ENCODE data around the gene GTF2H4. TPM values are rescaled to one million over a fixed set of nuclear protein-coding genes. Genes with fewer than 3 reads are reported as not detected.

GTF2H4 gene
- total and polyA plus RNA-seq, 12 donors = 3.7 to 71.9 (median 29.9) TPM

GRCh38 chr6:30895343-30895742 lies 12.7 kb upstream of the GTF2H4 start:
- no peak for DNase-seq
- Histone ChIP-seq H3K4me1 (replicated peaks in 1 of 2) (no peaks in the 10 kb centered on the region), H3K27me3 (no peaks in the 10 kb centered on the region), H3K36me3 (replicated peaks in 1 of 2) (peaks cover 0 to 75% of the 10 kb centered on the region in 2 donors), H3K4me3 (no peak overlapping the region), H3K9me3 (replicated peaks in 1 of 3) (no peaks in the 10 kb centered on the region), H3K27ac (no peak overlapping the region)
- intact Hi-C loops (cut with DNase I) = no loop called here
- 66 to 73% (median 70%) methylated on average over 10 of the region's 10 CpGs for WGBS, 4 donors
- TF ChIP-seq, protein P1, sequence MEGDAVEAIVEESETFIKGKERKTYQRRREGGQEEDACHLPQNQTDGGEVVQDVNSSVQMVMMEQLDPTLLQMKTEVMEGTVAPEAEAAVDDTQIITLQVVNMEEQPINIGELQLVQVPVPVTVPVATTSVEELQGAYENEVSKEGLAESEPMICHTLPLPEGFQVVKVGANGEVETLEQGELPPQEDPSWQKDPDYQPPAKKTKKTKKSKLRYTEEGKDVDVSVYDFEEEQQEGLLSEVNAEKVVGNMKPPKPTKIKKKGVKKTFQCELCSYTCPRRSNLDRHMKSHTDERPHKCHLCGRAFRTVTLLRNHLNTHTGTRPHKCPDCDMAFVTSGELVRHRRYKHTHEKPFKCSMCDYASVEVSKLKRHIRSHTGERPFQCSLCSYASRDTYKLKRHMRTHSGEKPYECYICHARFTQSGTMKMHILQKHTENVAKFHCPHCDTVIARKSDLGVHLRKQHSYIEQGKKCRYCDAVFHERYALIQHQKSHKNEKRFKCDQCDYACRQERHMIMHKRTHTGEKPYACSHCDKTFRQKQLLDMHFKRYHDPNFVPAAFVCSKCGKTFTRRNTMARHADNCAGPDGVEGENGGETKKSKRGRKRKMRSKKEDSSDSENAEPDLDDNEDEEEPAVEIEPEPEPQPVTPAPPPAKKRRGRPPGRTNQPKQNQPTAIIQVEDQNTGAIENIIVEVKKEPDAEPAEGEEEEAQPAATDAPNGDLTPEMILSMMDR (IDR thresholded peaks at IDR 0.05) = no peak
- no peak for TF ChIP-seq POLR2A (IDR thresholded peaks at IDR 0.05)

DNA sequence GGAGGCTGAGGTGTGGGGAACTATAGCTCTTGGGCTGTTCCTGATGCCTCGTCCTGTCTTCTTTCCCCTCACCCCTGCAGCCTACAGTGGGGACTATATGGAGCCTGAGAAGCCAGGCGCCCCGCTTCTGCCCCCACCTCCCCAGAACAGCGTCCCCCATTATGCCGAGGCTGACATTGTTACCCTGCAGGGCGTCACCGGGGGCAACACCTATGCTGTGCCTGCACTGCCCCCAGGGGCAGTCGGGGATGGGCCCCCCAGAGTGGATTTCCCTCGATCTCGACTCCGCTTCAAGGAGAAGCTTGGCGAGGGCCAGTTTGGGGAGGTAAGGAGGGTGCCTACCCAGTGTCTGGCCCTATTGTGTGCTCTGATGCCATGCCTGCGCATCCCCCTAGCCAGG lies 11.5 kb upstream of the GTF2H4 start:
- TF ChIP-seq, protein P1 (IDR thresholded peaks at IDR 0.05) = no peak
- no peak for TF ChIP-seq POLR2A (IDR thresholded peaks at IDR 0.05)
- intact Hi-C loops (cut with DNase I) = no loop called here
- WGBS, 4 donors = 88 to 98% (median 92%) methylated on average over 10 to 13 of the region's 13 CpGs
- H3K36me3 ChIP-seq (replicated peaks in 1 of 2) = peaks cover 0 to 75% of the 10 kb centered on the region in 2 donors
- H3K27me3 ChIP-seq = no peaks in the 10 kb centered on the region
- no peak overlapping the region for H3K27ac ChIP-seq
- H3K4me1 ChIP-seq (replicated peaks in 1 of 2) = no peaks in the 10 kb centered on the region
- no peaks in the 10 kb centered on the region for H3K9me3 ChIP-seq (replicated peaks in 1 of 3)
- H3K4me3 ChIP-seq = no peak overlapping the region
- no peak for DNase-seq

DNA sequence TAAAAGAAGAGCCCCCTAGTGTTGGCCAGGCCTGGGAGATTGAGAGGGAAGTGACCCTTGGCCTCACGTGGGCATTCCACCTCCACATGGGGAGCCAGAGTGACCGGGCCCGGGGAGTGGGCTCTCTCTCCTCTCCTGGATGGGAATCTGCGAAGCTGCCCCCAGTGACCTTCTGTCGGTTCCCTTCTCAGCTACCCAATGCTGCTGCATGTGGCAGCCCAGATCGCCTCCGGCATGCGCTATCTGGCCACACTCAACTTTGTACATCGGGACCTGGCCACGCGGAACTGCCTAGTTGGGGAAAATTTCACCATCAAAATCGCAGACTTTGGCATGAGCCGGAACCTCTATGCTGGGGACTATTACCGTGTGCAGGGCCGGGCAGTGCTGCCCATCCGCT lies 10.1 kb upstream of the GTF2H4 start:
- WGBS, 4 donors = 84 to 97% (median 90%) methylated on average over 10 to 16 of the region's 16 CpGs
- no peaks in the 10 kb centered on the region for H3K27me3 ChIP-seq
- DNase-seq = no peak
- intact Hi-C loops (cut with DNase I) = no loop called here
- no peak for TF ChIP-seq POLR2A (IDR thresholded peaks at IDR 0.05)
- TF ChIP-seq, protein P1 (IDR thresholded peaks at IDR 0.05) = no peak
- no peaks in the 10 kb centered on the region for H3K4me1 ChIP-seq (replicated peaks in 1 of 2)
- no peak overlapping the region for H3K27ac ChIP-seq
- no peaks in the 10 kb centered on the region for H3K9me3 ChIP-seq (replicated peaks in 1 of 3)
- H3K36me3 ChIP-seq (replicated peaks in 1 of 2) = peaks cover 0 to 65% of the 10 kb centered on the region in 2 donors
- H3K4me3 ChIP-seq = no peak overlapping the region

GRCh38 chr6:30898750-30899360 lies 9.2 kb upstream of the GTF2H4 start:
- H3K4me1 ChIP-seq (replicated peaks in 1 of 2) = no peaks in the 10 kb centered on the region
- H3K36me3 ChIP-seq (replicated peaks in 1 of 2) = peaks cover 0 to 56% of the 10 kb centered on the region in 2 donors
- WGBS, 4 donors = 80 to 93% (median 85%) methylated on average over 14 to 23 of the region's 23 CpGs
- no peak for DNase-seq
- no peak overlapping the region for H3K4me3 ChIP-seq
- intact Hi-C loops (cut with DNase I) = no loop called here
- H3K27ac ChIP-seq = no peak overlapping the region
- H3K9me3 ChIP-seq (replicated peaks in 1 of 3) = no peaks in the 10 kb centered on the region
- no peaks in the 10 kb centered on the region for H3K27me3 ChIP-seq
- TF ChIP-seq POLR2A (IDR thresholded peaks at IDR 0.05) = no peak
- TF ChIP-seq, protein P1 (IDR thresholded peaks at IDR 0.05) = no peak

All from adrenal gland (tissue), 12 donors.